Dedifferentiated amniotic fluid mesenchymal stem cell (primary cell): ENCODE results near the gene LPO.

Source experiments
- DNase-seq: peaks from one replicate; pipeline ENCODE4 v3.0.0-alpha.2; 2016; ENCODE audit errors: extremely low spot score

Gene LPO

DNA sequence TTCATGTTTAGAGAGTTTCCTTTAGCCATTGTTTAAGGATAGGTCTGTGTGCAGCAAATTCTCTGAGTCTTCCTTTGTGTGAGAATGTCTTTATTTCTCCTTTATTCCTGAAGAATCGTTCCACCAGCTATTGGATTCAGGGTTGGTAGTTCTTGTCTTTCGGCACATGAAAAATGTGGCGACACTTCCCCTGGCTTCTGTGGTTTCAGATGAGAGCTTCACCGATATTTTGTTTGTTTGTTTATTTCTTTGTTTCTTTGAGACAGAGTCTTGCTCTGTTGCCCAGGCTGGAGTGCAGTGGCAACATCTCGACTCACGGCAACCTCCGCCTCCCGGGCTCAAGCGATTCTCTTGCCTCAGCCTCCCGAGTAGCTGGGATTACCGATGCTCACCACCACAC, 23.8 kb downstream of the LPO start:
- no peak for DNase-seq

DNA sequence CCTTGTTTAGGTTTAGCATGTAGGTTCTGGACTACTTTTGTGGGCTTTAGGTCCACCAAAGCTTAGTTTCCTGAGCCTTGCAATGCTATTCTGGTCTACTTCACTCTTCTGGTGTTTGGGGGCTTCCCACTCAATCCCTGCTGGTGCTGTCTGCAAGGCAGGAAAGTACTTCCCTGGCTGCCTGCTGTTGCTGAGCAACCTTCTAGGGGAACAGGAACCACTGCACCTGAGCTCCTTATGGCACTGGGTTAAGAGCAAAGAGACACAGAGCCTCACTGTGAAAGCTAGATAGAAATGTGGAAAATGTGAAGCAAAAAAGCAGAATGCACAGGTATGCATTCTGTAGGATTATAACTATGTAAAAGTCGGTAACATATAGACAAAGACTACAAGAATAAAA, 25.4 kb downstream of the LPO start:
- DNase-seq: no peak

GRCh38 chr17:58264407-58265103, 26.2 kb downstream of the LPO start:
- no peak for DNase-seq

DNA sequence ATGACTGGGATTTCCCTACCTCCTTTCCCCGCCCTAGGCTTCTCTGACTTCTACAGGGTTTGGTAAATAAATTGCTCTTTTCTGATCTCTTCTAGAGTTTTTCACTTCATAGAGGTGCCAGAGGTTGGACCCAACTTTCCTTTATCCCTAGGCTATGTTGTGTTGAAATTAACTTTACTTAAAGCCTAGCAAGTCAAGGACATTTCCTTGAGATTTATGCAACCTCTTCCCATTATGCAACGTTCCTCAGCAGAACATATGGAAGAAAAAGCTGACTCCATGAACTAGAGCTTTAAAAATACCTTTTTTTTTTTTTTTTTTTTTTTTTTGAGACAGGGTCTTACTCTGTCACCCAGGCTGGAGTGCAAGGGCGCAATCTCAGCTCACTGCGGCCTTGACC, 26.9 kb downstream of the LPO start:
- no peak for DNase-seq

GRCh38 chr17:58265902-58266875, 27.8 kb downstream of the LPO start:
- DNase-seq: no peak

- DNase-seq: no peak
These were observed 29.3 kb downstream of the LPO start for GRCh38 chr17:58267347-58268324.

DNA sequence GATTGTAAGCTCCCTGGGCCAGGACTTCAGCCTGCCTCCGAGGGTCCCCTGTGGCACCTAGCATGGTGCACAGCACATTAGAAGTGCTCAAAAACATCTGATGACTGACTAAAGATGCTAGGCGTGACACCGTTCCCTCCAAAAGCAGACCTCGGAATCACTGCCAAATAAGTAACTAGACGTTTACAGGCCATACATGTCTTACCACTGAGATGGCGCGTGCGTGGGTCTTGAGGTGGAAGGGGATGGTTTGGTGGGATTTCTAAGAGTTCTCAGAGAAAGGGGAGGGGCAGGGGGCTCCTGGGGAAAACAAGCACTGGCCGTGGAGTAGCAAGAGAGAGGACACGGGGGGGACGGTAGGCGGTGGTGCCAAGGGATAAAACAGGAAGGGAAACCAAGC, 29.9 kb downstream of the LPO start:
- no peak for DNase-seq

DNA sequence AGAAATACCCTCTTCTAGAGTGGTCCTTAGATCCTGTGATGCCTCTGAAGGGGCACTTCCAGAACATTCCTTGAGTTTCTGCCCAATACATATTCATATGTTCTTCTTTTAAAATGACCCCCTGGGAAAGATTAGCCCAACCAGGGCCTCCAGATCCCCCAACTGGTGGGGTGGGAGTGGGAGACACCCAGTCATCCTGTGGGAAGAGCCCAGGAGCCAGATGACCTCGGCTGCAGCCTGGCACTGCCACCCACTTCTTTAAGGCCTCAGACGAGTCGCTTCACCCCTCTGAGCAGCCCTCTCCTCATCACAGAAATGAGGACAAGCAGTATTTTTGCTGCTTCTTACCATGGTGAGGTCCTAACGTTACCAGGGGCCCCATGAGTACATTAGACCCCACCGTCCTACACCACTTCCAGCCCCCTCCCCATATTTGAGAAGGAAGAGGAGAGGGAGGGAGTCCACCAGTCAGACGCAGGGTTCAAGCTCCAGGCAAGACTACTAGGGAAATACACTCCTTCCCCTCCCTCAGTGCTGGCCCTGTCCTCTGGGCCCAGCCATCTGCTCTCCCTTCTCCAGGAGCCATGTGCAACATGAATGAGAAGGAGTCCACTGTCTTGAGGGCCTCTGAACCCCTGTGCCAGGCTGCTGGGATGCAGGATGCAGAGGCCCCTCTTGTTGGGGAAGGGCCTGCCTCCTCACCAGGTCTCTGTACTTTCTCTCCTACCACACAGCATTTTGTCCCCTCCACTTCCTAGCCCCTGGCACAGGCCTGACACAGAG, 30.6 kb downstream of the LPO start:
- DNase-seq: no peak

GRCh38 chr17:58269557-58270291, 31.3 kb downstream of the LPO start:
- no peak for DNase-seq

DNA sequence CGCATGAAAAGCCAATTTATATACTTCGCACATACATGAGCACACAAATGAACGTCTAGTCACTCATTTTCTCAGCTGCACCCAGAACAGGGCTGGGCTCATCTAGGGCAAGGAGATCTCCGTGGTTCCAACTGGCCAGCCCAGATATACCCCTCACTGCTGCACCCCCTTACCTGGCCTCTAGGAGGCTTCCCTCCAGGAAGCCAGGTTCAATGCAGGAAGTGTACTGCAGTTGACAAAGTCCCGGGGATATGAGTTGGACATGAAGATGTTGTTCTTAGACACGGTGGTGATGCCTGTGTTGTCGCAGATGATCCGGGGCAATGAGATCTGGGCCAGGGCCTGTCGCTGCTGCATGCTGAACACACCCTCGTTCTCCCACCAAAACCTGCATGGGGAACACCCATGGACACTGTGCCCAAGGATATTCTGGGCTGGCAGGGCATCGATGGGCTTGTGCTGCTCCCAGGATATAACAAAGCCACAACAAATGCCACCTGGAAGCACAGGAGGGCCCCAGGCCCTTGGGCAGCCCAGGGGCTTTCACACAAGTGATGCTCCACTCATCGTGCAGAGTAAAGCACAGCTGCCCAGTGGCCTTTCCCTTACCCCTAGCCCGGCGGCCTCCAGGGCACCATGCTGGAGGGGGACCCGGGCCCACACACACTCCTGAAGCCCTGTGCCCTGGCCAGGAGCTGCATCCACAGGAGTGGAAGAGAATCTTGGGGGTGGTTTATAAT, 32.3 kb downstream of the LPO start:
- DNase-seq: no peak

GRCh38 chr17:58271216-58271931, 33.0 kb downstream of the LPO start:
- DNase-seq: no peak

GRCh38 chr17:58272367-58273280, 34.2 kb downstream of the LPO start:
- no peak for DNase-seq

DNA sequence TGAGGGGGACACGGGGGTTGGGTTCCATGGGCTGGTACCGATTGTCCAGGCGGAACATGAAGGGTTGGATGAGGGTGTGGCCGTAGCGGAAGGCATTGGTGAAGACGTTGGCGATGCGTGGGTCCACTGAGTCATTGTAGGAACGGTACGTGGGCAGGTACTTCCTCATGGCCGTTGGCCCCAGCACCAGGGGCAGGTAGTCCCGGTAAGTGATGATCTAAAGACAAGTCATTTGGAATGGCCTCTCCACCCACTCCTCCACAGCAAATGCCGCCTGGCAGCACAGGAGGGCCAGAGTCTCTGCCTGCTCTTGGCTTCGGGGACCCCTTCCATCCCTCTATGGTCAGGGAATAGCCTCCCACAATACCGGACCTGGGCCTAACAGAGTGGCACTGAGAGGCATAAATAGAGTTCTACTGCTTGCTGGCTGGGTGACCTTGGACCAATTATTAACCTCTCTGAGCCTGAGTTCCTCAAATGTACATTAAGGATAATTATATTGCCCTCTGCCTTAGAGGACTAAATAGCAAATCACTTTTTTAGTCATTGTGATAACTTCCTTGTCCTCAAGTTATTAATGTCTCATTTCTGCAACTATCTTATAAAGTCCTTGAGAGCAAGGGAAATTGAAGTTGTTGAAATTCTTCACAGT, 35.2 kb downstream of the LPO start:
- DNase-seq: no peak

DNA sequence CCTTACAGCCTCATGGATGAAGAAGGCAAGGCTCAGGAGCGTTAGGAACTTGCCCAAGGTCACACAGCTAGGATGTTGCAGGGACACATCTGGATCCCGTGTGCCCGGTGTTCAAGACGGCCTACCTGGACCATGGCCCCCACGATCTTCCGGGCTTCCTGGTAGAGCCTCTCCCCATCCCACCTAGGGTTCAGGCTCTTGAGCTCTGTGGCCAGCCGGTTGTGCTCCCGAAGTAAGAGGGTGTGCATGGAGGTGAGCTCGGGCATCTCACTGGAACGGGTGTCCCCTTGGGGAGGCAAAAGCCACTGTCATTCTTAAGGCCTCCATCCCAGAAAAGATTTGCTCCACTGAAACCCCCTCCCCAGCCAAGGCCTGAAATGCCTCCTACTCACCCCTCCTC, 37.0 kb downstream of the LPO start:
- DNase-seq: no peak

GRCh38 chr17:58276423-58276822, 38.0 kb downstream of the LPO start:
- no peak for DNase-seq

GRCh38 chr17:58277107-58277801, 38.9 kb downstream of the LPO start:
- no peak for DNase-seq
